Mesendoderm (in vitro differentiated cells): ENCODE results near the gene ADGRL3.

Experiments
- DNase-seq: peaks from one replicate; pipeline ENCODE4 v3.0.0; 2013
- H2AK5ac ChIP-seq: 2 replicates; pipeline ENCODE4 v1.6.1; 2013; ENCODE audit warnings: low read length, inconsistent platforms
- H2BK120ac ChIP-seq: 2 replicates; pipeline ENCODE4 v1.6.1; 2013; ENCODE audit warnings: low read depth, mild to moderate bottlenecking, low read length, moderate library complexity, mixed read lengths
- H2BK15ac ChIP-seq: replicated peaks from 2 replicates; pipeline ENCODE4 v1.6.1; 2013; ENCODE audit warnings: low read depth, mild to moderate bottlenecking, moderate library complexity
- H2BK5ac ChIP-seq: 2 replicates; pipeline ENCODE4 v1.6.1; 2013; ENCODE audit warnings: low read length, inconsistent platforms
- H3K18ac ChIP-seq: 2 replicates; pipeline ENCODE4 v1.6.1; 2013; ENCODE audit warnings: mild to moderate bottlenecking, low read length, mixed read lengths
- H3K23ac ChIP-seq: one replicate; pipeline ENCODE4 v1.6.1; 2013; ENCODE audit warnings: low read length
- H3K27ac ChIP-seq: 2 replicates; pipeline ENCODE4 v1.5.1; 2013; ENCODE audit warnings: low read depth, mild to moderate bottlenecking, inconsistent platforms, low read length, moderate library complexity
- H3K27me3 ChIP-seq: 2 replicates; pipeline ENCODE4 v1.6.1; 2013; ENCODE audit warnings: low read length, control low read depth, mild to moderate bottlenecking, inconsistent platforms; ENCODE audit not compliant: insufficient read depth, poor library complexity
- H3K36me3 ChIP-seq: 2 replicates; pipeline ENCODE4 v1.6.1; 2013; ENCODE audit warnings: low read length, inconsistent platforms; ENCODE audit not compliant: control insufficient read depth, insufficient read depth
- H3K4ac ChIP-seq: one replicate; pipeline ENCODE4 v1.6.1; 2013; ENCODE audit warnings: low read depth, mild to moderate bottlenecking, low read length, moderate library complexity
- H3K4me1 ChIP-seq: 2 replicates; pipeline ENCODE4 v1.6.1; 2013; ENCODE audit warnings: low read depth, low read length, inconsistent platforms; ENCODE audit not compliant: control insufficient read depth
- H3K4me2 ChIP-seq: 2 replicates; pipeline ENCODE4 v1.6.1; 2013; ENCODE audit warnings: low read length
- H3K4me3 ChIP-seq: 2 replicates; pipeline ENCODE4 v1.5.1; 2013; ENCODE audit warnings: mild to moderate bottlenecking, low read length
- H3K56ac ChIP-seq: one replicate; pipeline ENCODE4 v1.6.1; 2013; ENCODE audit warnings: low read length
- H3K79me1 ChIP-seq: 2 replicates; pipeline ENCODE4 v1.6.1; 2013; ENCODE audit warnings: low read length, inconsistent platforms
- H3K79me2 ChIP-seq: 2 replicates; pipeline ENCODE4 v1.6.1; 2013; ENCODE audit warnings: mild to moderate bottlenecking, low read length; ENCODE audit not compliant: control insufficient read depth, insufficient read depth
- H3K9ac ChIP-seq: 2 replicates; pipeline ENCODE4 v1.6.1; 2013; ENCODE audit warnings: low read length, inconsistent platforms
- H4K5ac ChIP-seq: one replicate; pipeline ENCODE4 v1.6.1; 2013; ENCODE audit warnings: low read length
- H4K8ac ChIP-seq: one replicate; pipeline ENCODE4 v1.6.1; 2013; ENCODE audit warnings: low read depth, mild to moderate bottlenecking, control low read depth, low read length, moderate library complexity
- WGBS: extraction: QIAGEN DNeasy Blood & Tissue Kit; methylation state at CpG from one replicate; pipeline ENCODE4 v1.1.7; 2013; ENCODE audit warnings: low lambda C conversion rate, missing lambda C conversion rate; ENCODE audit not compliant: insufficient coverage; ENCODE audit errors: extremely low coverage; 5-methylcytosine and 5-hydroxymethylcytosine counted together

Gene ADGRL3

GRCh38 chr4:61520681-61521160 lies 320.6 kb downstream of the ADGRL3 start:
- Histone ChIP-seq H3K4me3 (no peak overlapping the region), H3K56ac (no peak overlapping the region), H3K4me2 (no peak overlapping the region), H3K79me1 (no peaks in the 10 kb centered on the region), H2BK120ac (no peak overlapping the region), H3K36me3 (no peaks in the 10 kb centered on the region), H3K9ac (no peak overlapping the region), H3K27ac (no peak overlapping the region), H2BK15ac (no peak overlapping the region), H2BK5ac (no peak overlapping the region), H3K27me3 (no peaks in the 10 kb centered on the region), H4K5ac (no peak overlapping the region), H2AK5ac (no peak overlapping the region), H3K79me2 (no peaks in the 10 kb centered on the region), H3K4ac (no peak overlapping the region), H3K4me1 (no peaks in the 10 kb centered on the region), H3K18ac (no peak overlapping the region), H4K8ac (no peak overlapping the region), H3K23ac (no peak overlapping the region)
- peak; percentile 49 for DNase-seq
- WGBS, result no CpG with 5 or more reads among the region's 1 CpG

- Histone ChIP-seq H3K36me3 (no peaks in the 10 kb centered on the region), H3K4me1 (no peaks in the 10 kb centered on the region), H3K4ac (no peak overlapping the region), H3K27me3 (no peaks in the 10 kb centered on the region), H2BK5ac (no peak overlapping the region), H3K9ac (no peak overlapping the region), H3K27ac (no peak overlapping the region), H3K18ac (no peak overlapping the region), H3K4me2 (no peak overlapping the region), H3K79me2 (no peaks in the 10 kb centered on the region), H3K4me3 (no peak overlapping the region), H4K5ac (no peak overlapping the region), H2AK5ac (no peak overlapping the region), H2BK15ac (no peak overlapping the region), H3K56ac (no peak overlapping the region), H3K79me1 (no peaks in the 10 kb centered on the region), H3K23ac (no peak overlapping the region), H4K8ac (no peak overlapping the region), H2BK120ac (no peak overlapping the region)
- WGBS, result no CpG with 5 or more reads among the region's 1 CpG
- no peak for DNase-seq
Observed at GRCh38 chr4:61521451-61521850, 321.3 kb downstream of the ADGRL3 start.

GRCh38 chr4:61522312-61522711 lies 322.2 kb downstream of the ADGRL3 start:
- Histone ChIP-seq H3K79me1 (no peaks in the 10 kb centered on the region), H3K23ac (no peak overlapping the region), H2BK5ac (no peak overlapping the region), H3K27ac (no peak overlapping the region), H2AK5ac (no peak overlapping the region), H3K79me2 (no peaks in the 10 kb centered on the region), H3K18ac (no peak overlapping the region), H4K8ac (no peak overlapping the region), H3K27me3 (no peaks in the 10 kb centered on the region), H2BK15ac (no peak overlapping the region), H3K4me1 (no peaks in the 10 kb centered on the region), H3K4ac (no peak overlapping the region), H3K4me2 (no peak overlapping the region), H3K56ac (no peak overlapping the region), H2BK120ac (no peak overlapping the region), H4K5ac (no peak overlapping the region), H3K36me3 (no peaks in the 10 kb centered on the region), H3K9ac (no peak overlapping the region), H3K4me3 (no peak overlapping the region)
- no CpG with 5 or more reads among the region's 2 CpGs for WGBS
- no peak for DNase-seq

- Histone ChIP-seq H4K8ac (no peak overlapping the region), H3K36me3 (no peaks in the 10 kb centered on the region), H3K18ac (no peak overlapping the region), H2AK5ac (no peak overlapping the region), H3K56ac (no peak overlapping the region), H2BK15ac (no peak overlapping the region), H3K9ac (no peak overlapping the region), H3K4me2 (no peak overlapping the region), H3K27me3 (no peaks in the 10 kb centered on the region), H3K4me3 (no peak overlapping the region), H2BK120ac (no peak overlapping the region), H3K27ac (no peak overlapping the region), H3K79me1 (no peaks in the 10 kb centered on the region), H3K79me2 (no peaks in the 10 kb centered on the region), H4K5ac (no peak overlapping the region), H3K4me1 (no peaks in the 10 kb centered on the region), H2BK5ac (no peak overlapping the region), H3K4ac (no peak overlapping the region), H3K23ac (no peak overlapping the region)
- no CpG with 5 or more reads among the region's 4 CpGs for WGBS
- DNase-seq, result no peak
Observed at GRCh38 chr4:61527888-61528287, 327.8 kb downstream of the ADGRL3 start.

GRCh38 chr4:61528595-61528994 lies 328.5 kb downstream of the ADGRL3 start:
- H3K9ac ChIP-seq, result no peak overlapping the region
- no peaks in the 10 kb centered on the region for H3K27me3 ChIP-seq
- no peak overlapping the region for H2BK5ac ChIP-seq
- no peaks in the 10 kb centered on the region for H3K79me2 ChIP-seq
- no peak overlapping the region for H3K4ac ChIP-seq
- H2BK15ac ChIP-seq, result no peak overlapping the region
- H4K8ac ChIP-seq, result no peak overlapping the region
- H3K79me1 ChIP-seq, result no peaks in the 10 kb centered on the region
- H2BK120ac ChIP-seq, result no peak overlapping the region
- H3K4me3 ChIP-seq, result no peak overlapping the region
- H3K4me2 ChIP-seq, result no peak overlapping the region
- H4K5ac ChIP-seq, result no peak overlapping the region
- H2AK5ac ChIP-seq, result no peak overlapping the region
- no CpG with 5 or more reads among the region's 1 CpG for WGBS
- H3K36me3 ChIP-seq, result no peaks in the 10 kb centered on the region
- DNase-seq, result peak; percentile 3
- no peak overlapping the region for H3K56ac ChIP-seq
- no peak overlapping the region for H3K27ac ChIP-seq
- no peak overlapping the region for H3K18ac ChIP-seq
- no peak overlapping the region for H3K23ac ChIP-seq
- H3K4me1 ChIP-seq, result no peaks in the 10 kb centered on the region

GRCh38 chr4:61531188-61531587 lies 331.1 kb downstream of the ADGRL3 start:
- no peak overlapping the region for H2BK15ac ChIP-seq
- no peak overlapping the region for H4K8ac ChIP-seq
- no peak for DNase-seq
- no peak overlapping the region for H2AK5ac ChIP-seq
- no peak overlapping the region for H3K23ac ChIP-seq
- no CpG with 5 or more reads among the region's 5 CpGs for WGBS
- H3K79me1 ChIP-seq, result no peaks in the 10 kb centered on the region
- no peak overlapping the region for H3K4me2 ChIP-seq
- H3K36me3 ChIP-seq, result no peaks in the 10 kb centered on the region
- H2BK120ac ChIP-seq, result no peak overlapping the region
- H3K4me3 ChIP-seq, result no peak overlapping the region
- H3K79me2 ChIP-seq, result no peaks in the 10 kb centered on the region
- H3K27ac ChIP-seq, result no peak overlapping the region
- no peak overlapping the region for H2BK5ac ChIP-seq
- no peaks in the 10 kb centered on the region for H3K4me1 ChIP-seq
- H3K56ac ChIP-seq, result no peak overlapping the region
- H3K9ac ChIP-seq, result no peak overlapping the region
- H3K4ac ChIP-seq, result no peak overlapping the region
- no peak overlapping the region for H4K5ac ChIP-seq
- H3K27me3 ChIP-seq, result no peaks in the 10 kb centered on the region
- H3K18ac ChIP-seq, result no peak overlapping the region
